ENCODE measurements around the gene MAP3K19.
A peak's percentile ranks its signal among the peaks of the same experiment; 100 is the strongest.

Gene MAP3K19

GRCh38 chr2:135009339-135009738 is 37.9 kb downstream of the MAP3K19 start:
- Histone ChIP-seq H3K27ac (no peak overlapping the region), H3K9me3 (replicated peaks in 1 of 11) (no peaks in the 10 kb centered on the region; a peak in 1 of 22 replicates), H3K4me3 (no peak overlapping the region), H3K36me3 (no peaks in the 10 kb centered on the region), H3K27me3 (no peaks in the 10 kb centered on the region), H3K4me2 (no peak overlapping the region), H4K20me1 (no peaks in the 10 kb centered on the region), H3K9ac (no peak overlapping the region), H3K4me1 (no peaks in the 10 kb centered on the region)
- no peak for TF ChIP-seq Cebpa-rat (IDR thresholded peaks at IDR 0.05)

- Histone ChIP-seq H3K4me1 (no peaks in the 10 kb centered on the region), H3K4me3 (no peak overlapping the region), H4K20me1 (no peaks in the 10 kb centered on the region), H3K36me3 (no peaks in the 10 kb centered on the region), H3K9me3 (replicated peaks in 1 of 11) (no peaks in the 10 kb centered on the region), H3K9ac (no peak overlapping the region), H3K27me3 (no peaks in the 10 kb centered on the region), H3K27ac (no peak overlapping the region), H3K4me2 (no peak overlapping the region)
- TF ChIP-seq Cebpa-rat (IDR thresholded peaks at IDR 0.05): no peak
These were observed 41.5 kb downstream of the MAP3K19 start for GRCh38 chr2:135005753-135006152.

GRCh38 chr2:135004005-135004746 is 43.1 kb downstream of the MAP3K19 start:
- Histone ChIP-seq H3K9me3 (replicated peaks in 1 of 11) (no peaks in the 10 kb centered on the region), H3K4me3 (no peak overlapping the region), H3K9ac (no peak overlapping the region), H3K27me3 (no peaks in the 10 kb centered on the region), H3K27ac (no peak overlapping the region), H3K36me3 (no peaks in the 10 kb centered on the region), H3K4me1 (no peaks in the 10 kb centered on the region), H3K4me2 (no peak overlapping the region), H4K20me1 (no peaks in the 10 kb centered on the region)
- TF ChIP-seq Cebpa-rat (IDR thresholded peaks at IDR 0.05): no peak

- Histone ChIP-seq H3K9me3 (replicated peaks in 1 of 11) (no peaks in the 10 kb centered on the region), H4K20me1 (no peaks in the 10 kb centered on the region), H3K27me3 (no peaks in the 10 kb centered on the region), H3K36me3 (no peaks in the 10 kb centered on the region), H3K4me1 (no peaks in the 10 kb centered on the region), H3K4me3 (no peak overlapping the region), H3K4me2 (no peak overlapping the region), H3K9ac (no peak overlapping the region), H3K27ac (no peak overlapping the region)
- TF ChIP-seq Cebpa-rat (IDR thresholded peaks at IDR 0.05): no peak
These were observed 44.4 kb downstream of the MAP3K19 start for GRCh38 chr2:135002836-135003235.

GRCh38 chr2:134999521-134999920 is 47.7 kb downstream of the MAP3K19 start:
- Histone ChIP-seq H3K4me3 (no peak overlapping the region), H3K27ac (no peak overlapping the region), H3K27me3 (no peaks in the 10 kb centered on the region), H3K36me3 (no peaks in the 10 kb centered on the region), H4K20me1 (no peaks in the 10 kb centered on the region), H3K4me1 (no peaks in the 10 kb centered on the region), H3K9me3 (replicated peaks in 1 of 11) (no peaks in the 10 kb centered on the region), H3K9ac (no peak overlapping the region), H3K4me2 (no peak overlapping the region)
- no peak for TF ChIP-seq Cebpa-rat (IDR thresholded peaks at IDR 0.05)

- Histone ChIP-seq H4K20me1 (no peaks in the 10 kb centered on the region), H3K4me1 (peaks cover 0 to 22% (median 5%) of the 10 kb centered on the region in 10 experiments; a peak in 10 of 20 replicates), H3K27me3 (no peaks in the 10 kb centered on the region), H3K9me3 (replicated peaks in 1 of 11) (peaks cover 10 to 17% (median 11%) of the 10 kb centered on the region in 11 experiments), H3K9ac (no peak overlapping the region; a peak in 1 of 22 replicates), H3K27ac (peak overlapping the region in 4 of 11 experiments; percentile 26 to 58 (median 47); a peak in 4 of 22 replicates), H3K4me3 (no peak overlapping the region), H3K36me3 (peaks cover 0 to 13% (median 8%) of the 10 kb centered on the region in 11 experiments; a peak in 12 of 22 replicates), H3K4me2 (no peak overlapping the region)
- no peak for TF ChIP-seq Cebpa-rat (IDR thresholded peaks at IDR 0.05)
These were observed 58.1 kb downstream of the MAP3K19 start for GRCh38 chr2:134988994-134989605.

GRCh38 chr2:134985061-134985460 is 62.2 kb downstream of the MAP3K19 start:
- peak overlapping the region in 3 of 11 experiments; percentile 97 to 99 (median 98); a peak in 5 of 22 replicates for H3K27ac ChIP-seq
- H3K4me1 ChIP-seq: peaks cover 15 to 62% (median 44%) of the 10 kb centered on the region in 10 experiments
- H3K36me3 ChIP-seq: peaks cover 0 to 16% (median 11%) of the 10 kb centered on the region in 11 experiments; a peak in 12 of 22 replicates
- H3K9ac ChIP-seq: no peak overlapping the region
- no peaks in the 10 kb centered on the region for H4K20me1 ChIP-seq
- H3K4me2 ChIP-seq: no peak overlapping the region
- H3K9me3 ChIP-seq (replicated peaks in 1 of 11): peaks cover 14 to 24% (median 18%) of the 10 kb centered on the region in 11 experiments
- TF ChIP-seq Cebpa-rat (IDR thresholded peaks at IDR 0.05): no peak
- H3K27me3 ChIP-seq: no peaks in the 10 kb centered on the region
- no peak overlapping the region; a peak in 1 of 20 replicates for H3K4me3 ChIP-seq

GRCh38 chr2:134982603-134983002 is 64.6 kb downstream of the MAP3K19 start:
- peaks cover 0 to 16% (median 11%) of the 10 kb centered on the region in 11 experiments; a peak in 12 of 22 replicates for H3K36me3 ChIP-seq
- H3K27me3 ChIP-seq: no peaks in the 10 kb centered on the region
- peaks cover 19 to 73% (median 67%) of the 10 kb centered on the region in 10 experiments for H3K4me1 ChIP-seq
- H3K4me2 ChIP-seq: peak overlapping the region; percentile 49 to 88 (median 76)
- peak overlapping the region in 8 of 11 experiments; percentile 64 to 80 (median 74); a peak in 17 of 22 replicates for H3K9ac ChIP-seq
- peaks cover 16 to 30% (median 21%) of the 10 kb centered on the region in 11 experiments for H3K9me3 ChIP-seq (replicated peaks in 1 of 11)
- H3K4me3 ChIP-seq: peak overlapping the region in 4 of 10 experiments; percentile 7 to 28 (median 22); a peak in 5 of 20 replicates
- TF ChIP-seq Cebpa-rat (IDR thresholded peaks at IDR 0.05): peak in 8 of 11 experiments; percentile 30 to 75 (median 63); a peak in 7 of 22 replicates
- peak overlapping the region in 10 of 11 experiments; percentile 12 to 99 (median 93); a peak in 19 of 22 replicates for H3K27ac ChIP-seq
- H4K20me1 ChIP-seq: no peaks in the 10 kb centered on the region

GRCh38 chr2:134980639-134981038 is 66.6 kb downstream of the MAP3K19 start:
- H3K4me3 ChIP-seq: no peak overlapping the region
- no peak overlapping the region; a peak in 1 of 22 replicates for H3K9ac ChIP-seq
- H3K4me2 ChIP-seq: peak overlapping the region in 8 of 11 experiments; percentile 75 to 89 (median 80); a peak in 7 of 22 replicates
- peak overlapping the region in 8 of 11 experiments; percentile 15 to 99 (median 97); a peak in 15 of 22 replicates for H3K27ac ChIP-seq
- H4K20me1 ChIP-seq: no peaks in the 10 kb centered on the region
- peaks cover 16 to 35% (median 22%) of the 10 kb centered on the region in 11 experiments for H3K9me3 ChIP-seq (replicated peaks in 1 of 11)
- H3K27me3 ChIP-seq: no peaks in the 10 kb centered on the region
- no peak for TF ChIP-seq Cebpa-rat (IDR thresholded peaks at IDR 0.05)
- H3K36me3 ChIP-seq: peaks cover 0 to 16% (median 11%) of the 10 kb centered on the region in 11 experiments; a peak in 12 of 22 replicates
- peaks cover 34 to 92% (median 86%) of the 10 kb centered on the region in 10 experiments for H3K4me1 ChIP-seq

All from BLaER1 treated with 17β-estradiol and CSF1 and Interleukin-3, amounts not matched to agents 10 nM and 100 nM (cell line).